Kidney epithelial cell (primary cell): Measurements from ENCODE around the gene DDN. TPM values are rescaled to one million over a fixed set of nuclear protein-coding genes. Genes with fewer than 3 reads are reported as not detected.

Experiments
- DNase-seq: peaks from one replicate; pipeline ENCODE4 v3.0.0-alpha.2; 2010; ENCODE audit warnings: low read depth
- H3K27me3 ChIP-seq: 2 replicates; pipeline ENCODE4 v1.6.0; 2011; ENCODE audit warnings: low read length; ENCODE audit not compliant: control insufficient read depth, insufficient read depth
- H3K36me3 ChIP-seq: 2 replicates; pipeline ENCODE4 v1.5.1; 2011; ENCODE audit warnings: low read length; ENCODE audit not compliant: control insufficient read depth, insufficient read depth
- H3K4me3 ChIP-seq: 2 replicates; pipeline ENCODE4 v1.5.1; 2011; ENCODE audit warnings: low read depth, mild to moderate bottlenecking, control low read depth, low read length
- CTCF ChIP-seq: IDR thresholded peaks from 2 replicates; pipeline ENCODE4 v1.5.1; 2011; ENCODE audit warnings: mild to moderate bottlenecking, moderate library complexity, low read length, control low read depth, inconsistent platforms; ENCODE audit not compliant: insufficient read depth, poor library complexity, severe bottlenecking
- total RNA-seq: library from RNA; depleted of rRNA; stranded (reverse); fragments of >200 nt; gene quantifications from 2 replicates; pipeline ENCODE4 v1.2.3, GENCODE V29; 2015

DDN gene
- total RNA-seq, 1 donor from 2014 or later: 0.13 TPM

GRCh38 chr12:48970702-48971334, 28.4 kb downstream of the DDN start:
- Histone ChIP-seq H3K4me3 (no peak overlapping the region), H3K27me3 (peaks cover 71% of the 10 kb centered on the region), H3K36me3 (no peaks in the 10 kb centered on the region)
- no peak for DNase-seq
- TF ChIP-seq CTCF: no peak

- no peak overlapping the region for H3K4me3 ChIP-seq
- DNase-seq: no peak
- no peak for TF ChIP-seq CTCF
- peaks cover 68% of the 10 kb centered on the region for H3K27me3 ChIP-seq
- no peaks in the 10 kb centered on the region for H3K36me3 ChIP-seq
These were observed 29.1 kb downstream of the DDN start for GRCh38 chr12:48969833-48970701.

GRCh38 chr12:48969160-48969771, 29.9 kb downstream of the DDN start:
- DNase-seq: no peak
- no peak for TF ChIP-seq CTCF
- Histone ChIP-seq H3K4me3 (no peak overlapping the region), H3K36me3 (no peaks in the 10 kb centered on the region), H3K27me3 (peaks cover 65% of the 10 kb centered on the region)

- DNase-seq: no peak
- no peak for TF ChIP-seq CTCF
- Histone ChIP-seq H3K36me3 (no peaks in the 10 kb centered on the region), H3K4me3 (no peak overlapping the region), H3K27me3 (peaks cover 57% of the 10 kb centered on the region)
These were observed 30.7 kb downstream of the DDN start for GRCh38 chr12:48968467-48968866.

GRCh38 chr12:48967991-48968390, 31.2 kb downstream of the DDN start:
- H3K27me3 ChIP-seq: peaks cover 53% of the 10 kb centered on the region
- no peaks in the 10 kb centered on the region for H3K36me3 ChIP-seq
- no peak for DNase-seq
- no peak for TF ChIP-seq CTCF
- H3K4me3 ChIP-seq: no peak overlapping the region
